HEK293T (cell line): ENCODE measurements around the gene MS4A1.

Source experiments
- CTBP1 ChIP-seq: fragments of 450-650 bp; IDR thresholded peaks from 2 replicates; pipeline ENCODE4 v1.6.1; 2016; ENCODE audit warnings: borderline replicate concordance
- FOXM1 ChIP-seq: fragments of 450-650 bp; IDR thresholded peaks from 2 replicates; pipeline ENCODE4 v1.6.1; 2017; ENCODE audit warnings: mild to moderate bottlenecking, borderline replicate concordance
- SUZ12 ChIP-seq: fragments of 450-650 bp; IDR thresholded peaks from 2 replicates; pipeline ENCODE4 v1.6.1; 2016; ENCODE audit warnings: mild to moderate bottlenecking

DNA sequence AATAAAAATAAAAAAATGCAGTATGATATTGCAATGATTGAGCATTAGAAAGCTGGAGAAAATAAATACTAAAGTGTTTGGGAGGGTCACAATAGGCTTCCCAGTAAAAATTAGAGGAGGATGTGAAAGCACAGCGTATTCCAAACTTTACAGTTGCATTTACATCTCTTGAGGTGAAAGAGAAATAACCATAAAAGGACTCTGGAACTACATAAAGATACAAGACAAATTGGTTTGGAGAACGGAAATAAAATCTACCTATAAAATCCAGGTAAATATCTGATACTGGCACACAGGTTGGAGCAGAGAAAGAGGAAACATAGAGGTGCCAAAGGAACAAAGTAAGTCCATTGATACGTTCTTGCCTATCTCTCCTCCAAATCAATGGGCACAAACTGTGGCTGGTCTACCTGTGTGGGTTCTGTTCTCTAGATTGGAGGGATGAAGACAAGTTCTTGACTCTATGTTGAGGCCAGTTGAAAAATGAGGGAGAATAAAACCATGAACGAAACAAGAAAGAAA, 36.9 kb downstream of the MS4A1 start, which contains the start of gene MS4A12:
- TF ChIP-seq SUZ12 (no peak), FOXM1 (no peak), CTBP1 (no peak)
